GM12878 (cell line): ENCODE data around the gene C4orf33. TPM values are rescaled to one million over a fixed set of nuclear protein-coding genes. Genes with fewer than 3 reads are reported as not detected.

Experiments
- ATAC-seq: fragments of 200-7000 bp; cut with Tn5 transposase; 3 replicates; pipeline ENCODE4 v1.9.1; 2020; ENCODE audit warnings: mild to moderate bottlenecking, moderate library complexity
- BruUV-seq: library from RNA; stranded (reverse); fragments of 400-500 nt; replicated peaks from 2 replicates; lab custom pipeline; 2021; lab: Mats Ljungman, UMichigan
- CTCF ChIA-PET: fragments of 300-600 bp; sonication (Branson Sonifier 250); formaldehyde crosslinking; extraction: SDS; loops from one replicate; lab custom pipeline; 2021; ENCODE audit warnings: inconsistent platforms; lab: Yijun Ruan, JAX
- POLR2A ChIA-PET: fragments of 350-600 bp; formaldehyde crosslinking; extraction: SDS; loops from one replicate; lab custom pipeline; 2021; ENCODE audit warnings: inconsistent platforms; lab: Charles Lee
- RAD21 ChIA-PET: fragments of 300-600 bp; sonication (Branson Sonifier 250); formaldehyde crosslinking; loops from one replicate; lab custom pipeline; 2023; ENCODE audit warnings: antibody characterized with exemption; ENCODE audit not compliant: unreplicated experiment; lab: Charles Lee
- SMC1A ChIA-PET: fragments of 300-600 bp; sonication (Branson Sonifier 250); formaldehyde crosslinking; loops from one replicate; lab custom pipeline; 2023; ENCODE audit not compliant: unreplicated experiment, uncharacterized antibody; lab: Charles Lee
- DNase-seq: peaks from one replicate; pipeline ENCODE4 v3.0.0-alpha.2; 2011; ENCODE audit warnings: low read depth, low spot score
- FAIRE-seq: peaks from 3 replicates; lab custom pipeline; 2011; peaks lifted over from hg19 to GRCh38; lab: Jason Lieb, UNC
- H2AFZ ChIP-seq: 2 replicates; pipeline ENCODE4 v1.6.0; 2011; ENCODE audit warnings: low read depth, low read length, control low read depth; ENCODE audit not compliant: control insufficient read depth
- H3K27ac ChIP-seq: 2 replicates; pipeline ENCODE4 v1.5.1; 2011; ENCODE audit warnings: control low read depth; ENCODE audit not compliant: control insufficient read depth, insufficient read depth
- H3K27me3 ChIP-seq, 2 experiments: replicated peaks in 1 of 2; 2 replicates each; pipeline versions ENCODE4 v1.6.0 to v1.6.1; 2011; ENCODE audit warnings: low read length in 1 of 2; ENCODE audit not compliant: control insufficient read depth in 2 of 2, insufficient read depth in 2 of 2
- H3K36me3 ChIP-seq, 2 experiments: 2 replicates each; pipeline ENCODE4 v1.5.1; 2011; ENCODE audit warnings: low read length in 1 of 2; ENCODE audit not compliant: control insufficient read depth in 2 of 2, insufficient read depth in 2 of 2
- H3K4me1 ChIP-seq: 2 replicates; pipeline ENCODE4 v1.6.1; 2011; ENCODE audit warnings: mild to moderate bottlenecking, low read length, moderate library complexity, mixed read lengths; ENCODE audit not compliant: control insufficient read depth, insufficient read depth
- H3K4me2 ChIP-seq: 2 replicates; pipeline ENCODE4 v1.6.0; 2011; ENCODE audit warnings: control low read depth; ENCODE audit not compliant: control insufficient read depth, insufficient read depth
- H3K4me3 ChIP-seq: fragments of 200-600 bp; sonication (generic); 2 replicates; pipeline ENCODE4 v1.5.1; 2016
- H3K79me2 ChIP-seq: 2 replicates; pipeline ENCODE4 v1.6.0; 2011; ENCODE audit warnings: low read length; ENCODE audit not compliant: control insufficient read depth, insufficient read depth
- H3K9ac ChIP-seq: 2 replicates; pipeline ENCODE4 v1.8.0; 2011; ENCODE audit warnings: low read length, control low read depth, mixed read lengths; ENCODE audit not compliant: control insufficient read depth, insufficient read depth
- H3K9me3 ChIP-seq: replicated peaks from 3 replicates; pipeline ENCODE4 v1.5.1; 2011; ENCODE audit warnings: mild to moderate bottlenecking, low read length; ENCODE audit not compliant: control insufficient read depth, insufficient read depth
- H4K20me1 ChIP-seq: 2 replicates; pipeline ENCODE4 v1.6.0; 2011; ENCODE audit not compliant: control insufficient read depth, insufficient read depth
- BCL11A ChIP-seq: IDR thresholded peaks from 2 replicates; pipeline ENCODE4 v1.6.1; 2011; ENCODE audit warnings: low read depth, low read length
- CEBPZ ChIP-seq: fragments of 150-350 bp; IDR thresholded peaks from 2 replicates; pipeline ENCODE4 v1.6.1; 2016; ENCODE audit warnings: low read depth, low read length
- MTA3 ChIP-seq: IDR thresholded peaks from 2 replicates; pipeline ENCODE4 v1.6.1; 2012; ENCODE audit warnings: low read length, inconsistent platforms, borderline replicate concordance
- MYB ChIP-seq: fragments of 150-350 bp; IDR thresholded peaks from 2 replicates; pipeline ENCODE4 v1.6.1; 2014; ENCODE audit warnings: mild to moderate bottlenecking, low read depth, low read length, borderline replicate concordance
- NFIC ChIP-seq: IDR thresholded peaks from 2 replicates; pipeline ENCODE4 v1.6.1; 2012; ENCODE audit warnings: low read depth, mild to moderate bottlenecking, inconsistent platforms, low read length, moderate library complexity
- NFYB ChIP-seq: IDR thresholded peaks from 2 replicates; pipeline ENCODE4 v1.6.1; 2011; ENCODE audit warnings: low read depth, mild to moderate bottlenecking, low read length, improper control_type of control experiment, moderate library complexity; ENCODE audit not compliant: insufficient read depth
- RCOR1 ChIP-seq: conservative IDR thresholded peaks from 2 replicates; pipeline ENCODE4 v1.6.1; 2012; ENCODE audit warnings: low read depth, low read length, improper control_type of control experiment
- SKIL ChIP-seq: fragments of 450-650 bp; IDR thresholded peaks from 2 replicates; pipeline ENCODE4 v1.6.1; 2017; ENCODE audit warnings: mild to moderate bottlenecking, low read depth, inconsistent platforms; ENCODE audit not compliant: poor library complexity, severe bottlenecking
- USF1 ChIP-seq: IDR thresholded peaks from 2 replicates; pipeline ENCODE4 v1.6.1; 2011; ENCODE audit warnings: borderline replicate concordance, low read depth, mild to moderate bottlenecking, moderate library complexity, mixed read lengths, low read length; ENCODE audit not compliant: insufficient read depth; ENCODE audit errors: extremely low read length
- YY1 ChIP-seq: IDR thresholded peaks from 2 replicates; pipeline ENCODE4 v1.6.1; 2011; ENCODE audit warnings: low read depth, mild to moderate bottlenecking, low read length
- WGBS: methylation state at CpG from one replicate; pipeline ENCODE4 v1.1.6; 2016; ENCODE audit warnings: low lambda C conversion rate; ENCODE audit not compliant: insufficient replicate concordance, insufficient coverage; ENCODE audit errors: missing lambda C conversion rate; 5-methylcytosine and 5-hydroxymethylcytosine counted together
- in situ Hi-C: fragments of 300-500 bp; cut with MboI; formaldehyde crosslinking; loops from 9 replicates; pipeline ENCODE4 v1.14.3; 2018; ENCODE audit warnings: mixed read lengths
- intact Hi-C: fragments of 100-400 bp; cut with micrococcal nuclease; formaldehyde crosslinking; loops from one replicate; pipeline ENCODE4 v1.14.2; 2022; ENCODE audit not compliant: unreplicated experiment
- polyA plus RNA-seq, 11 experiments: library from polyadenylated mRNA; depleted of rRNA in 4 of 11; unstranded in 6 of 11; stranded (reverse) in 5 of 11; fragments of >200 nt; fragmentation: Nextera tagmentation in 4 of 11; fragmentation: Illumina TruSeq in 1 of 11; extraction: Ambion mirVana in 4 of 11; extraction: Trizol in 1 of 11; gene quantifications; 1 replicate in 1 of 11; 2 replicates in 10 of 11; pipeline versions ENCODE4 v1.2.1 to v1.2.3, GENCODE V29; 2011 to 2016; ENCODE audit warnings: inconsistent platforms in 2 of 11, missing spikeins in 2 of 11, low read depth in 1 of 11
- total RNA-seq, 4 experiments: library from RNA; depleted of rRNA in 3 of 4; stranded (reverse); fragments of >200 nt in 3 of 4; fragmentation: Illumina TruSeq in 1 of 4; extraction: Trizol in 1 of 4; gene quantifications; 2 replicates each; pipeline versions ENCODE4 v1.2.1 to v1.2.3, GENCODE V29; 2013 to 2021

Gene C4orf33
- total and polyA plus RNA-seq, 10 of the 15 experiments (the other 5 are each of a cell fraction or from before 2014, with no cell fraction given), result 10.2 to 29.8 (median 20.3) TPM

GRCh38 chr4:129098531-129099001 is 2.6 kb downstream of the C4orf33 start (continued):
- TF ChIP-seq USF1, result no peak
- TF ChIP-seq SKIL, result no peak
- TF ChIP-seq MTA3, result no peak

DNA sequence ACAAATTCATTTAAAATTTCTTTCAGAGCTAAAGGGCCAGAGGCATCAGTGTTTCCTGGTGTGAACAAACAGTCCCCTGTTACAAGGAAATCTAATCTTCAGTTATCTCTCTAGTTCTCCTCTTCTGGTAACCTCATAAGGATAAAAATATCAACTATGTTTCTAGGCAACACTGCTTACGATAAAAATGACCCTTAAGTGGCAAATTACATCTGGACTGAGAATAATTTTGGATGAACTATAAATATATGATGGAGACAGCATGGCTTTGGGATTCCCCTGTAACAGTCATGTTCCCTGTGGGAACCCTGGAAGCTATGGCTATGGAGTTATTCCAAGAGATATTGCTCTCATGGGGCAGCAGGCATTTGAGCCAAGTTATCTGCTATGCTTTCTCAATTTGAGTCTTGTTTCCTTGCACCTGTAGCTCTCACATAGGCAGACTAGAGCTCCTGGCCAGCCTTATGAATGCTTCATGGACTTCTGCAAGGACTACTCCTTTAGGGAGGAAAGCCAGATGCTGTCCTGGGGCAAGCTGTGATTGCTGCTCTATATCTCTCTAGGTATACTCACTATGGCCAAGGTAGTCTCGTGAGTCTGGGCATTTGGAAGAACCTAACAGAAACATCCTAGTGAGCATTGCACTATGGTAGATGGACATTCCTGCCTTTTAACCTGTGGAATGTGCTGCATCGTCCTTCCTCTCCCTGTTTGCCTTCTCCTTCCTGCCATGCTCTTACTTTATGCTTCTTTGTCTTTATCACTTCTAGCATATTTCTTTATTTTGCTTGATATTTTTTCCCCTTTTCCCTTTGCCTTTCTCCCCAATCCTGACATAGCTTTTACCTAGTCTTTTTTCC is 14.2 kb downstream of the C4orf33 start:
- ChIA-PET POLR2A (interaction anchor here (1.2 kb wide), 1 partner anchor 16 kb away, joined by 3 read pairs; no protein-coding TSS in a partner anchor), RAD21 (no interaction called here), SMC1A (interaction anchor here (0.9 to 3.8 kb wide), 4 partner anchors 16 to 130 kb away, joined by 3 to 14 read pairs (median 4); partner anchors contain the start of gene SCLT1), CTCF (interaction anchor here (0.6 to 1.2 kb wide), 2 partner anchors 33 to 79 kb away, joined by 3 read pairs; no protein-coding TSS in a partner anchor)
- DNase-seq, result no peak
- Histone ChIP-seq H3K36me3 (peaks cover 0 to 1% of the 10 kb centered on the region in 2 experiments; a peak in 1 of 4 replicates), H3K4me3 (no peak overlapping the region), H3K9ac (no peak overlapping the region), H3K4me2 (no peak overlapping the region), H4K20me1 (no peaks in the 10 kb centered on the region), H3K79me2 (no peaks in the 10 kb centered on the region), H3K27ac (no peak overlapping the region), H3K27me3 (no peaks in the 10 kb centered on the region), H3K4me1 (no peaks in the 10 kb centered on the region), H3K9me3 (no peaks in the 10 kb centered on the region), H2AFZ (no peak overlapping the region)
- in situ Hi-C loops (no loop called here), intact Hi-C loops (no loop called here)
- no peak for ATAC-seq
- 78% methylated on average over 3 of the region's 3 CpGs for WGBS
- no peak for TF ChIP-seq NFIC
- TF ChIP-seq CEBPZ, result no peak
- TF ChIP-seq YY1, result no peak
- TF ChIP-seq RCOR1, result no peak
- no peak for TF ChIP-seq MYB
- no peak for TF ChIP-seq BCL11A
- no peak for TF ChIP-seq NFYB
- FAIRE-seq, result no peak
- BruUV-seq, result no TSS peak
